ENCODE measurements around the gene SLC5A9. TPM values are rescaled to one million over a fixed set of nuclear protein-coding genes. Genes with fewer than 3 reads are reported as not detected.

The SLC5A9 gene
- total and polyA plus RNA-seq, 2 of the 13 experiments (the other 11 are each of a cell fraction or from before 2014, with no cell fraction given): 42.0 to 65.0 TPM

DNA sequence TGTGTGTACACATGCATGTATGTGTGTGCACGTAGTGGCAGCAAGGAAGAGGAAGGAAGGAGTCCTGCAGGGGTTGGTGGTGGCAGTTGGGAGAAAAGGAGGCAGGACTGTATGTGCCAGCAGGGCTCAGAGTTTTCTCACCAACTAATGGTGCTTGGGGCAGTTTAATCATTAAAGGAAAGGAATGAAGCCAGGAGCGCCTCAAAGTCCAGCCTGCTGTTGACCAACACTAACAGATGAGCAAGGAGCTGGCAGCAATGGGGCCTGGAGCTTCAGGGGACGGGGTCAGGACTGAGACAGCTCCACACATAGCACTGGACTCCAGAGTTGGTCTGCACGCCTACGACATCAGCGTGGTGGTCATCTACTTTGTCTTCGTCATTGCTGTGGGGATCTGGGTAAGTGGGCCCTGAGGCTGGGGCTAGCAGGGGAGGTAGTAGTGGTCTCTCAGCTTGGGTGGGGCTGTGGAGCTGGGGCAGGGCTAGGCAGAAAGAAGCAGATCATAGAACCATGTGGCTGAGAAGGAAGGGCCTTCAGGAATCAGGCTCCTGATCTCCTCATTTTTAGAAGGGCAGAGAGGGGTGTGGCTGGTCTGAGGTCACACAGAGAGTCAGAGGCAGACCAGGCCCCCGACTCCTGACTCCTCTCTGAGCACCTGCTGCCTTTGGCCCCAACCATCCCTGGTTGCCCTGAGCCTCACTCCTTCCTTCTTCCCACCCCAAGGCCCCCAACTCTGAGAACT lies at the start of gene SLC5A9 (continued):
- TF ChIP-seq, protein P1, sequence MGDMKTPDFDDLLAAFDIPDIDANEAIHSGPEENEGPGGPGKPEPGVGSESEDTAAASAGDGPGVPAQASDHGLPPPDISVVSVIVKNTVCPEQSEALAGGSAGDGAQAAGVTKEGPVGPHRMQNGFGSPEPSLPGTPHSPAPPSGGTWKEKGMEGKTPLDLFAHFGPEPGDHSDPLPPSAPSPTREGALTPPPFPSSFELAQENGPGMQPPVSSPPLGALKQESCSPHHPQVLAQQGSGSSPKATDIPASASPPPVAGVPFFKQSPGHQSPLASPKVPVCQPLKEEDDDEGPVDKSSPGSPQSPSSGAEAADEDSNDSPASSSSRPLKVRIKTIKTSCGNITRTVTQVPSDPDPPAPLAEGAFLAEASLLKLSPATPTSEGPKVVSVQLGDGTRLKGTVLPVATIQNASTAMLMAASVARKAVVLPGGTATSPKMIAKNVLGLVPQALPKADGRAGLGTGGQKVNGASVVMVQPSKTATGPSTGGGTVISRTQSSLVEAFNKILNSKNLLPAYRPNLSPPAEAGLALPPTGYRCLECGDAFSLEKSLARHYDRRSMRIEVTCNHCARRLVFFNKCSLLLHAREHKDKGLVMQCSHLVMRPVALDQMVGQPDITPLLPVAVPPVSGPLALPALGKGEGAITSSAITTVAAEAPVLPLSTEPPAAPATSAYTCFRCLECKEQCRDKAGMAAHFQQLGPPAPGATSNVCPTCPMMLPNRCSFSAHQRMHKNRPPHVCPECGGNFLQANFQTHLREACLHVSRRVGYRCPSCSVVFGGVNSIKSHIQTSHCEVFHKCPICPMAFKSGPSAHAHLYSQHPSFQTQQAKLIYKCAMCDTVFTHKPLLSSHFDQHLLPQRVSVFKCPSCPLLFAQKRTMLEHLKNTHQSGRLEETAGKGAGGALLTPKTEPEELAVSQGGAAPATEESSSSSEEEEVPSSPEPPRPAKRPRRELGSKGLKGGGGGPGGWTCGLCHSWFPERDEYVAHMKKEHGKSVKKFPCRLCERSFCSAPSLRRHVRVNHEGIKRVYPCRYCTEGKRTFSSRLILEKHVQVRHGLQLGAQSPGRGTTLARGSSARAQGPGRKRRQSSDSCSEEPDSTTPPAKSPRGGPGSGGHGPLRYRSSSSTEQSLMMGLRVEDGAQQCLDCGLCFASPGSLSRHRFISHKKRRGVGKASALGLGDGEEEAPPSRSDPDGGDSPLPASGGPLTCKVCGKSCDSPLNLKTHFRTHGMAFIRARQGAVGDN (CRISPR knock-in tag; IDR thresholded peaks at IDR 0.05): peak; percentile 86
- TF ChIP-seq ZNF607 (CRISPR knock-in tag; IDR thresholded peaks at IDR 0.05; ENCODE audit: borderline replicate concordance): 0 out of 2 replicates have a peak, but pooled peaks have one; percentile 18
- peak; percentile 74 for TF ChIP-seq YY1 (IDR thresholded peaks at IDR 0.05; ENCODE audit: insufficient read depth, insufficient replicate concordance, low read depth, low read length)
- TF ChIP-seq ZNF709 (CRISPR knock-in tag; IDR thresholded peaks at IDR 0.05): 0 out of 2 replicates have a peak, but pooled peaks have one; percentile 68
- 0 out of 2 replicates have a peak, but pooled peaks have one; percentile 29 for TF ChIP-seq MYC (CRISPR knock-in tag; IDR thresholded peaks at IDR 0.05; ENCODE audit: borderline replicate concordance)
- peak; percentile 44; the same call in 1 of the 2 replicates for TF ChIP-seq ZNF124 (CRISPR knock-in tag; IDR thresholded peaks at IDR 0.05)
- TF ChIP-seq, protein P2, sequence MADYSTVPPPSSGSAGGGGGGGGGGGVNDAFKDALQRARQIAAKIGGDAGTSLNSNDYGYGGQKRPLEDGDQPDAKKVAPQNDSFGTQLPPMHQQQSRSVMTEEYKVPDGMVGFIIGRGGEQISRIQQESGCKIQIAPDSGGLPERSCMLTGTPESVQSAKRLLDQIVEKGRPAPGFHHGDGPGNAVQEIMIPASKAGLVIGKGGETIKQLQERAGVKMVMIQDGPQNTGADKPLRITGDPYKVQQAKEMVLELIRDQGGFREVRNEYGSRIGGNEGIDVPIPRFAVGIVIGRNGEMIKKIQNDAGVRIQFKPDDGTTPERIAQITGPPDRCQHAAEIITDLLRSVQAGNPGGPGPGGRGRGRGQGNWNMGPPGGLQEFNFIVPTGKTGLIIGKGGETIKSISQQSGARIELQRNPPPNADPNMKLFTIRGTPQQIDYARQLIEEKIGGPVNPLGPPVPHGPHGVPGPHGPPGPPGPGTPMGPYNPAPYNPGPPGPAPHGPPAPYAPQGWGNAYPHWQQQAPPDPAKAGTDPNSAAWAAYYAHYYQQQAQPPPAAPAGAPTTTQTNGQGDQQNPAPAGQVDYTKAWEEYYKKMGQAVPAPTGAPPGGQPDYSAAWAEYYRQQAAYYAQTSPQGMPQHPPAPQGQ (CRISPR knock-in tag; IDR thresholded peaks at IDR 0.05; ENCODE audit: borderline replicate concordance): no peak
- TF ChIP-seq, protein P3, sequence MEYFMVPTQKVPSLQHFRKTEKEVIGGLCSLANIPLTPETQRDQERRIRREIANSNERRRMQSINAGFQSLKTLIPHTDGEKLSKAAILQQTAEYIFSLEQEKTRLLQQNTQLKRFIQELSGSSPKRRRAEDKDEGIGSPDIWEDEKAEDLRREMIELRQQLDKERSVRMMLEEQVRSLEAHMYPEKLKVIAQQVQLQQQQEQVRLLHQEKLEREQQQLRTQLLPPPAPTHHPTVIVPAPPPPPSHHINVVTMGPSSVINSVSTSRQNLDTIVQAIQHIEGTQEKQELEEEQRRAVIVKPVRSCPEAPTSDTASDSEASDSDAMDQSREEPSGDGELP (IDR thresholded peaks at IDR 0.05; ENCODE audit: borderline replicate concordance, low read depth): peak; percentile 83
- TF ChIP-seq, protein P4, sequence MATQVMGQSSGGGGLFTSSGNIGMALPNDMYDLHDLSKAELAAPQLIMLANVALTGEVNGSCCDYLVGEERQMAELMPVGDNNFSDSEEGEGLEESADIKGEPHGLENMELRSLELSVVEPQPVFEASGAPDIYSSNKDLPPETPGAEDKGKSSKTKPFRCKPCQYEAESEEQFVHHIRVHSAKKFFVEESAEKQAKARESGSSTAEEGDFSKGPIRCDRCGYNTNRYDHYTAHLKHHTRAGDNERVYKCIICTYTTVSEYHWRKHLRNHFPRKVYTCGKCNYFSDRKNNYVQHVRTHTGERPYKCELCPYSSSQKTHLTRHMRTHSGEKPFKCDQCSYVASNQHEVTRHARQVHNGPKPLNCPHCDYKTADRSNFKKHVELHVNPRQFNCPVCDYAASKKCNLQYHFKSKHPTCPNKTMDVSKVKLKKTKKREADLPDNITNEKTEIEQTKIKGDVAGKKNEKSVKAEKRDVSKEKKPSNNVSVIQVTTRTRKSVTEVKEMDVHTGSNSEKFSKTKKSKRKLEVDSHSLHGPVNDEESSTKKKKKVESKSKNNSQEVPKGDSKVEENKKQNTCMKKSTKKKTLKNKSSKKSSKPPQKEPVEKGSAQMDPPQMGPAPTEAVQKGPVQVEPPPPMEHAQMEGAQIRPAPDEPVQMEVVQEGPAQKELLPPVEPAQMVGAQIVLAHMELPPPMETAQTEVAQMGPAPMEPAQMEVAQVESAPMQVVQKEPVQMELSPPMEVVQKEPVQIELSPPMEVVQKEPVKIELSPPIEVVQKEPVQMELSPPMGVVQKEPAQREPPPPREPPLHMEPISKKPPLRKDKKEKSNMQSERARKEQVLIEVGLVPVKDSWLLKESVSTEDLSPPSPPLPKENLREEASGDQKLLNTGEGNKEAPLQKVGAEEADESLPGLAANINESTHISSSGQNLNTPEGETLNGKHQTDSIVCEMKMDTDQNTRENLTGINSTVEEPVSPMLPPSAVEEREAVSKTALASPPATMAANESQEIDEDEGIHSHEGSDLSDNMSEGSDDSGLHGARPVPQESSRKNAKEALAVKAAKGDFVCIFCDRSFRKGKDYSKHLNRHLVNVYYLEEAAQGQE (IDR thresholded peaks at IDR 0.05; ENCODE audit: borderline replicate concordance in 1 of 2, low read depth in 1 of 2, low read length in 2 of 2): peak in 1 of 2 experiments; percentile 78; a peak in 2 of 4 replicates
- TF ChIP-seq SIN3A (IDR thresholded peaks at IDR 0.05; ENCODE audit: borderline replicate concordance, low read depth, low read length): peak; percentile 67; the same call in 1 of the 2 replicates
- TF ChIP-seq PHF20 (CRISPR knock-in tag; IDR thresholded peaks at IDR 0.05): 0 out of 2 replicates have a peak, but pooled peaks have one; percentile 22
- 0 out of 2 replicates have a peak, but pooled peaks have one; percentile 32 for TF ChIP-seq SMAD3 (CRISPR knock-in tag; IDR thresholded peaks at IDR 0.05)
- TF ChIP-seq, protein P5, sequence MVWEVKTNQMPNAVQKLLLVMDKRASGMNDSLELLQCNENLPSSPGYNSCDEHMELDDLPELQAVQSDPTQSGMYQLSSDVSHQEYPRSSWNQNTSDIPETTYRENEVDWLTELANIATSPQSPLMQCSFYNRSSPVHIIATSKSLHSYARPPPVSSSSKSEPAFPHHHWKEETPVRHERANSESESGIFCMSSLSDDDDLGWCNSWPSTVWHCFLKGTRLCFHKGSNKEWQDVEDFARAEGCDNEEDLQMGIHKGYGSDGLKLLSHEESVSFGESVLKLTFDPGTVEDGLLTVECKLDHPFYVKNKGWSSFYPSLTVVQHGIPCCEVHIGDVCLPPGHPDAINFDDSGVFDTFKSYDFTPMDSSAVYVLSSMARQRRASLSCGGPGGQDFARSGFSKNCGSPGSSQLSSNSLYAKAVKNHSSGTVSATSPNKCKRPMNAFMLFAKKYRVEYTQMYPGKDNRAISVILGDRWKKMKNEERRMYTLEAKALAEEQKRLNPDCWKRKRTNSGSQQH (CRISPR knock-in tag; IDR thresholded peaks at IDR 0.05; ENCODE audit: low read depth): peak; percentile 50; the same call in 1 of the 2 replicates
